Measurements from ENCODE around the gene CCDC107.

Gene CCDC107

DNA sequence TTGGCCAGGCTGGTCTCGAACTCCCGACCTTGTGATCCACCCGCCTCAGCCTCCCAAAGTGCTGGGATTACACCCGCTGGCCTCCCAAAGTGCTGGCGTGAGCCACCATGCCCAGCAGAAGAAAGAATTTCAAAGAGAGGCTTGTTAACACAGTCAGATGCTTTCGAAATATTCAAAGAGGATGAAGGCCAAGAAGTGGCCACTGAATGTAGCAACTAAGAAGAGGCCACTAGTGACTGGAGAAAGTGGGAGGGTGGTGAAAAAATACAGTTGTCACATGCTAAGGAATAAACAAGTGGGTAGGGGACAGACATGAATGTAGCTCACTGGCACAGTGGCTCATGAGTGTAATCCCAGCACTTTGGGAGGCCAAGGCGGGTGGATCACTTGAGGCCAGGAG lies 44.6 kb downstream of the CCDC107 start:
- DNase-seq (ENCODE audit: low spot score) = no peak

DNA sequence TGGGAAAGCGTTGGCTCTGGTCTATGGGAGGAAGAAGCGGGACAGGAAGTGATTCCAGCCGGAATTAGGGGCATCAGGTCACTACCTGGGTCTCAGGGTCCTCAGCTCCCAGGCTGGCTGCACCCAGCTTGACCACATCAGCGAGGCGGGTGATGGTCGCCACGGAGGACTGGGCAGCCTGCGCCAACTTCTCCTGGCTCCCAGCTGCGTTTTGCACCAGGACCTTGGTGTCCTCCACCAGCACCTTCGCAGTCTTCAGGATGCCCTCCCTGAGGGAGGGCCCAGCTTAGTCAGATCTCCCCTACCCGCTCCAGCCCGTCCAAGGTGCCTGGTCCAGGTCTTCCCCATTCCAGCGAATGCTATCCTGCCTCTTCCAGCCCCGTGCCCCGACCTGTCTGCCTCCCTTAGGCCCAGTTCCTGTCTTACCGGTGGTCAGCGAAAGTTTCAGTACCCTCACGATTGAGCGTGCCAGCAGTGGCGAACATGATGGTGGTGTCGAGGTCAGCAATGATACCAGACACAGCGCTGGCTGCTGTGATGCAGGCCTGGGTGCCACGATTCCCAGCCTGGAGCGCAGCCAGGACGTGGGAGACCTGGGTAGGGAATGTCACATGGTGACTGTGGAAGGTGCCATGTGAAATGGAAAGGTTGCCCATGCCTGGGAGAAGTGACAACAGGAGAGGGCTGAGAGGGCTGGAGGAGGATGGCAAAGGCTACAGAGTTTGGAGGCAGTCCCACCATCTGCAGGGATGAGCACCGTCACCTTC lies 46.0 kb downstream of the CCDC107 start:
- DNase-seq (ENCODE audit: low spot score) = no peak

DNA sequence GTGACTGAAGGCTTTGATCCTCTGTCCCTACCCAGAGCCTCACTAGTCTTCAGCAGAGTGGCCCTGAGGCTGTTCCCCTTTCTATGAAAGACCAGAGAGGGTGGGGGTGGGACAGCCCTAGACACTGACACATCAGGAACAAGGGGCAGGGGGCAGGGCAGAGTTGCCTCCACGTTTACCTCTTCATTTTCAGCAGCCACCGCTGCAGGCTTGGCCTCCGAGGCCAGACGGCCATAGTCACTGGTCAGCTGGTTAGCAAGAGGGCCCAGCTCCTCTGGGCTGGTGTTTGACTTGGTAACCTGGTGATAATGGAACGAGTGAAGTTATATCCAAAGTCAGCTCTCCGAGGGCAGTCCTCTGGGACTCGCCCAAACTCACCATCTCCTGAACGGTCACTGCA lies 47.3 kb downstream of the CCDC107 start:
- DNase-seq (ENCODE audit: low spot score) = no peak

DNA sequence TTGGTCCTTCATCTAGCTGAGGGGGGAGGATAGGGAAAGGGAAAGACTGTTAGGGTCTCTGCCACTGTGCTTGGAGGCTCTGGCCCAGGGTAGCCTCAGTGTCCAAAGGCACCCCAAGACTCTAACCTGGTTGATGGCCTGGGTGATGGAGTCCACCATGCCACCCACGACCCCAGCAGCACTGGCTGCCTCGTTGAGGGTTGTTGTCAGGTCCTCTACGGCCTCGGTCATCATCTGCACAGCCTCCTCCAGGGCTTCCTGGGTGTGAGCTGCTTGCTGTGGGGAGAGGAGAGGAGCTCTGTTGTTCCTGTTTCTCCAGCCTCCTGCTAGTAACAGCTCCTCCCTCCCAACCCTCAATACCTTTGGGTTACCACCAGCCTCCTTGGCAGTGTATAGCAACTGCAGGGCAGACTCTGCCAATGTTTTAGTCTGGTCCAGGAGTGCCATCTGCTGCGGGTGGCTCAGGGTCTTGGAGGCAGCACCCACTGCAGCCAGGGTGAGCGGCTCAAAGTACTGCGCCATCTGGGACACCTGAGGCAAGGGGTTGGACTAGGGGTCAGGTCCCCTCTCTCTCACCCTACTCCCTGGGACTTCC lies 47.8 kb downstream of the CCDC107 start:
- no peak for DNase-seq (ENCODE audit: low spot score)

DNA sequence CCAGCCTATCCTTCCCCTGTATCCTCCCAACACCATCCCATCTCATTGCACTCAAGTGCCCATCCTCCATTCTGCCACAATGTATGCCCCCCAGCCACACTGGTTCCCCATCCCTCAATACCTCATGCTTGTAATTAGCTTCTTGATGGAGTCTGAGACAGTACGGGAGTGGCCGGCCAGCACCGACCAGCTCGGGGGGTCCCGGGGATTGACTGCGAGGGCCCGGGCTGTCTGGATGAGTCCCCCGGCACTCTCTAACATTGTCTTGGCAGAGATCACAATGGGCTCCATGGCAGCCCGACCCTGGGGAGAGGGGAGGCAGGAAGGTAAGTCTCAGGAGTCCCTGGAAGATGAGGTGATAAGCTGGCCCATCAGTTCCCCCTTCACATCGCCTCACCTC lies 48.9 kb downstream of the CCDC107 start:
- DNase-seq (ENCODE audit: low spot score) = no peak

DNA sequence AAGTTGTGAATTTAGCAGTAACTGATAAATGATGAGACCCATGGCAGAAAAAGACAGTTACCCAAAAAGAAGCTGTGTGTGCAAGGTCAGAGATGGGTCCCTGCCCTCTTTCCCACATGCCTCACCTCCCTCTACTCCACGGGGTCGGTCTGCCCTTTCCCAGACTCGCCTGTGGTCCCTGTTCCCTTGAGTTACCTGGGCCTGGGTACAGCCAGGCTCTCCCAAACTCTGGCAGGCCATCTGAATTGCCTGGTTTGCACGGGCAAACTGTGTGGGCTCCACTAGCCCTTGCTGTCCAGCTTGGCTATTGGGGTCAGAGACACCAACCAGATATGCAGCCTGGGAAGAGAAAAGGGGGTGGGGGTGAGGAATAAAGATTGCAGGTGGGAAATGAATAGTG lies 50.1 kb downstream of the CCDC107 start:
- DNase-seq (ENCODE audit: low spot score) = no peak

- DNase-seq (ENCODE audit: low spot score) = no peak
These were observed 52.9 kb downstream of the CCDC107 start for GRCh38 chr9:35710818-35711500.

Measured in germinal center (tissue), 1 donor.